ENCODE data around the gene IRF8.

Gene IRF8

GRCh38 chr16:85858984-85859817, 39.8 kb upstream of the IRF8 start:
- no peak for FAIRE-seq
- no peak for TF ChIP-seq POLR2AphosphoS5 (IDR thresholded peaks at IDR 0.05; ENCODE audit: low read depth, low read length)
- no peak for TF ChIP-seq POLR2A (IDR thresholded peaks at IDR 0.05; ENCODE audit: low read depth, low read length)
- TF ChIP-seq TAF1 (IDR thresholded peaks at IDR 0.05; ENCODE audit: borderline replicate concordance, low read depth, low read length) = no peak
- DNase-seq (ENCODE audit: insufficient read length) = no peak

- TF ChIP-seq POLR2A (IDR thresholded peaks at IDR 0.05; ENCODE audit: low read depth, low read length) = no peak
- TF ChIP-seq POLR2AphosphoS5 (IDR thresholded peaks at IDR 0.05; ENCODE audit: low read depth, low read length) = no peak
- no peak for TF ChIP-seq TAF1 (IDR thresholded peaks at IDR 0.05; ENCODE audit: borderline replicate concordance, low read depth, low read length)
- DNase-seq (ENCODE audit: insufficient read length) (no peak), FAIRE-seq (no peak)
Measured at GRCh38 chr16:85859818-85860125, 39.2 kb upstream of the IRF8 start.

- FAIRE-seq (peak; percentile 81), DNase-seq (ENCODE audit: insufficient read length) (no peak)
- no peak for TF ChIP-seq POLR2AphosphoS5 (IDR thresholded peaks at IDR 0.05; ENCODE audit: low read depth, low read length)
- no peak for TF ChIP-seq TAF1 (IDR thresholded peaks at IDR 0.05; ENCODE audit: borderline replicate concordance, low read depth, low read length)
- TF ChIP-seq POLR2A (IDR thresholded peaks at IDR 0.05; ENCODE audit: low read depth, low read length) = no peak
Measured at GRCh38 chr16:85860413-85861094, 38.4 kb upstream of the IRF8 start.

GRCh38 chr16:85861095-85861825, 37.7 kb upstream of the IRF8 start:
- no peak for FAIRE-seq
- no peak for DNase-seq (ENCODE audit: insufficient read length)
- no peak for TF ChIP-seq POLR2AphosphoS5 (IDR thresholded peaks at IDR 0.05; ENCODE audit: low read depth, low read length)
- TF ChIP-seq POLR2A (IDR thresholded peaks at IDR 0.05; ENCODE audit: low read depth, low read length) = no peak
- TF ChIP-seq TAF1 (IDR thresholded peaks at IDR 0.05; ENCODE audit: borderline replicate concordance, low read depth, low read length) = no peak

GRCh38 chr16:85862476-85863383, 36.2 kb upstream of the IRF8 start:
- TF ChIP-seq POLR2AphosphoS5 (IDR thresholded peaks at IDR 0.05; ENCODE audit: low read depth, low read length) (no peak), TAF1 (IDR thresholded peaks at IDR 0.05; ENCODE audit: borderline replicate concordance, low read depth, low read length) (no peak), POLR2A (IDR thresholded peaks at IDR 0.05; ENCODE audit: low read depth, low read length) (no peak)
- DNase-seq (ENCODE audit: insufficient read length) (no peak), FAIRE-seq (no peak)

GRCh38 chr16:85863384-85863774, 35.6 kb upstream of the IRF8 start:
- TF ChIP-seq TAF1 (IDR thresholded peaks at IDR 0.05; ENCODE audit: borderline replicate concordance, low read depth, low read length) = no peak
- TF ChIP-seq POLR2A (IDR thresholded peaks at IDR 0.05; ENCODE audit: low read depth, low read length) = no peak
- no peak for TF ChIP-seq POLR2AphosphoS5 (IDR thresholded peaks at IDR 0.05; ENCODE audit: low read depth, low read length)
- DNase-seq (ENCODE audit: insufficient read length) (no peak), FAIRE-seq (no peak)

- FAIRE-seq (no peak), DNase-seq (ENCODE audit: insufficient read length) (no peak)
- TF ChIP-seq POLR2A (IDR thresholded peaks at IDR 0.05; ENCODE audit: low read depth, low read length) (no peak), TAF1 (IDR thresholded peaks at IDR 0.05; ENCODE audit: borderline replicate concordance, low read depth, low read length) (no peak), POLR2AphosphoS5 (IDR thresholded peaks at IDR 0.05; ENCODE audit: low read depth, low read length) (no peak)
Measured at GRCh38 chr16:85864965-85865364, 34.0 kb upstream of the IRF8 start.

- DNase-seq (ENCODE audit: insufficient read length) (no peak), FAIRE-seq (no peak)
- no peak for TF ChIP-seq POLR2AphosphoS5 (IDR thresholded peaks at IDR 0.05; ENCODE audit: low read depth, low read length)
- TF ChIP-seq POLR2A (IDR thresholded peaks at IDR 0.05; ENCODE audit: low read depth, low read length) = no peak
Measured at GRCh38 chr16:85867189-85867588, 31.8 kb upstream of the IRF8 start.

GRCh38 chr16:85868495-85868894, 30.5 kb upstream of the IRF8 start:
- TF ChIP-seq POLR2AphosphoS5 (IDR thresholded peaks at IDR 0.05; ENCODE audit: low read depth, low read length) (no peak), TAF1 (IDR thresholded peaks at IDR 0.05; ENCODE audit: borderline replicate concordance, low read depth, low read length) (no peak), POLR2A (IDR thresholded peaks at IDR 0.05; ENCODE audit: low read depth, low read length) (no peak)
- no peak for FAIRE-seq

GRCh38 chr16:85869206-85869605, 29.8 kb upstream of the IRF8 start:
- TF ChIP-seq TAF1 (IDR thresholded peaks at IDR 0.05; ENCODE audit: borderline replicate concordance, low read depth, low read length) (no peak), POLR2A (IDR thresholded peaks at IDR 0.05; ENCODE audit: low read depth, low read length) (no peak), POLR2AphosphoS5 (IDR thresholded peaks at IDR 0.05; ENCODE audit: low read depth, low read length) (no peak)
- FAIRE-seq = no peak
- DNase-seq (ENCODE audit: insufficient read length) = no peak

More at GRCh38 chr16:85868495-85868894, 30.5 kb upstream of the IRF8 start:
- no peak for DNase-seq (ENCODE audit: insufficient read length)
